Femur (tissue), 1 donor: ENCODE data around the gene PCDH19.

Experiments used
- DNase-seq: peaks from one replicate; pipeline ENCODE4 v3.0.0-alpha.2; 2017

PCDH19 gene

GRCh38 chrX:100296183-100296753 is 113.8 kb downstream of the PCDH19 start:
- no peak for DNase-seq

GRCh38 chrX:100294965-100295364 is 115.1 kb downstream of the PCDH19 start:
- DNase-seq, result no peak

GRCh38 chrX:100289066-100289558 is 121.0 kb downstream of the PCDH19 start:
- DNase-seq, result no peak

DNA sequence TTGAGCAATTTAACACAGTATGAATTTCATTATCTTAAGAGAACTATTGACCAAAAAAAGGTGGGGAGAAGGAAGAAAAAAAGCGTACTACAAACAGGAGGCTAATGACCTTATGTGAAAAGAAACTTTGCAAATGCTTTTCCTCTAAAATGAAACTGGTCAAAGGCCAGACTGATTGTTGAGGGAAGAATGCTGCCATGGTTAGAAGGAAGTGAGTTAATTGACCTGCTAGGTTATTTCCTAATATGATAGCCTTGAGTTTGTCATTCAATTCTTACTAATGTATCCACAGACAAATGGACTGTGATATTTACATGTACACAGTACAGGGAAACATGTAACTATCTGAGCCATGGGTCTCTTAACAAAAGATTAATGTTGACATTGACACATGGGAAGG is 132.8 kb downstream of the PCDH19 start:
- DNase-seq, result no peak

- no peak for DNase-seq
Measured at GRCh38 chrX:100274916-100275315, 135.2 kb downstream of the PCDH19 start.

- no peak for DNase-seq
Measured at GRCh38 chrX:100265179-100265578, 144.9 kb downstream of the PCDH19 start.

DNA sequence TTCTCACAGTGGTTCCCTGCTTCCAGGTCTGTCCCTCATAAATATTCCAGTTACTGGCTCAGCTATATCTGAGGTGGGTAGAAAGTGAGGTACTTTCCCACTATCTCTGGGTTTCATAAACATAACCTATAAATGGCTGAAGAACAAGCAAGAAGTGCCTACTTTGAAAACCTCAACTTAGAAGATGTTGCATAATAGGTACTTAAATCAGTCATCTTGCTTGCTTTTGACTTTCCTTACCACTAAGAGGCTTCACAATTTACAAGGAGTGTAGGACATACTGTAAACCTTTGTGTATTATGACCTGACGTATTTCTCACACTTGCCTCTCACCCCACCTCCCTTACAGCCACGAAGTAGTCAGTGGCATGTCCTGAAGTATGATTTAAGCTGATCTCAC is 145.9 kb downstream of the PCDH19 start:
- no peak for DNase-seq

- no peak for DNase-seq
Measured at GRCh38 chrX:100263650-100264049, 146.4 kb downstream of the PCDH19 start.

GRCh38 chrX:100248885-100249493 is 161.1 kb downstream of the PCDH19 start:
- no peak for DNase-seq

GRCh38 chrX:100247826-100248225 is 162.2 kb downstream of the PCDH19 start:
- no peak for DNase-seq

- no peak for DNase-seq
Measured at GRCh38 chrX:100244681-100245080, 165.4 kb downstream of the PCDH19 start.
